ENCODE data around the gene ASTN2.

- TF ChIP-seq POLR2A (IDR thresholded peaks at IDR 0.05): no peak
- TF ChIP-seq CTCF (IDR thresholded peaks at IDR 0.05): no peak
These were observed 16.0 kb upstream of the ASTN2 start for GRCh38 chr9:117430813-117431212.

All from prostate gland (tissue), 2 donors.